ENCODE results near the gene ZFPM1. TPM values are rescaled to one million over a fixed set of nuclear protein-coding genes. Genes with fewer than 3 reads are reported as not detected.

The ZFPM1 gene
- total RNA-seq, 1 experiment from 2014 or later: 24.1 TPM

GRCh38 chr16:88521674-88522073 is 68.6 kb downstream of the ZFPM1 start:
- no peak for DNase-seq
- Histone ChIP-seq H3K4me1 (peaks cover 14% of the 10 kb centered on the region), H3K36me3 (ENCODE audit: control insufficient read depth, insufficient read depth, low read length) (no peaks in the 10 kb centered on the region), H3K27me3 (replicated peaks; ENCODE audit: control insufficient read depth, insufficient read depth, low read length) (no peaks in the 10 kb centered on the region), H3K4me3 (ENCODE audit: low read depth, low read length) (no peak overlapping the region), H3K9me3 (no peaks in the 10 kb centered on the region)
- intact Hi-C loops (cut with micrococcal nuclease; ENCODE audit: unreplicated experiment): no loop called here
- peak overlapping the region; percentile 42 for H3K27ac Mint-ChIP-seq (ENCODE audit: unreplicated experiment)
- H3K4me3 Mint-ChIP-seq (ENCODE audit: unreplicated experiment): no peak overlapping the region
- no peak for TF ChIP-seq CTCF (IDR thresholded peaks at IDR 0.05; ENCODE audit: insufficient read depth in 1 of 2, low read depth in 1 of 2, low read length in 1 of 2, severe bottlenecking in 1 of 2, unreplicated experiment in 1 of 2)
- no peaks in the 10 kb centered on the region for H3K4me1 Mint-ChIP-seq (ENCODE audit: low read depth, unreplicated experiment)
- BruUV-seq (replicated peaks): no TSS peak
- no peaks in the 10 kb centered on the region for H3K27me3 Mint-ChIP-seq (ENCODE audit: insufficient read depth, unreplicated experiment)
- peaks cover 40% of the 10 kb centered on the region for H3K9me3 Mint-ChIP-seq (ENCODE audit: unreplicated experiment)
- POLR2A ChIA-PET: no interaction called here
- peaks cover 32% of the 10 kb centered on the region for H3K36me3 Mint-ChIP-seq (ENCODE audit: insufficient read depth, unreplicated experiment)
- CTCF ChIA-PET: interaction anchor here (1.1 kb wide), 1 partner anchor 13 kb away, joined by 3 read pairs; no protein-coding TSS in a partner anchor

GRCh38 chr16:88522276-88522949 is 69.3 kb downstream of the ZFPM1 start:
- no peak overlapping the region for H3K4me3 Mint-ChIP-seq (ENCODE audit: unreplicated experiment)
- peak overlapping the region; percentile 42 for H3K27ac Mint-ChIP-seq (ENCODE audit: unreplicated experiment)
- no TSS peak for BruUV-seq (replicated peaks)
- Histone ChIP-seq H3K9me3 (no peaks in the 10 kb centered on the region), H3K27me3 (replicated peaks; ENCODE audit: control insufficient read depth, insufficient read depth, low read length) (no peaks in the 10 kb centered on the region), H3K4me3 (ENCODE audit: low read depth, low read length) (no peak overlapping the region), H3K36me3 (ENCODE audit: control insufficient read depth, insufficient read depth, low read length) (no peaks in the 10 kb centered on the region), H3K4me1 (peaks cover 19% of the 10 kb centered on the region)
- ChIA-PET POLR2A (interaction anchor here (0.6 kb wide), 1 partner anchor 14 kb away, joined by 3 read pairs; no protein-coding TSS in a partner anchor), CTCF (interaction anchor here (1.1 kb wide), 1 partner anchor 14 kb away, joined by 3 read pairs; no protein-coding TSS in a partner anchor)
- intact Hi-C loops (cut with micrococcal nuclease; ENCODE audit: unreplicated experiment): no loop called here
- no peak for DNase-seq
- H3K4me1 Mint-ChIP-seq (ENCODE audit: low read depth, unreplicated experiment): no peaks in the 10 kb centered on the region
- no peak for TF ChIP-seq CTCF (IDR thresholded peaks at IDR 0.05; ENCODE audit: insufficient read depth in 1 of 2, low read depth in 1 of 2, low read length in 1 of 2, severe bottlenecking in 1 of 2, unreplicated experiment in 1 of 2)
- peaks cover 25% of the 10 kb centered on the region for H3K36me3 Mint-ChIP-seq (ENCODE audit: insufficient read depth, unreplicated experiment)
- H3K27me3 Mint-ChIP-seq (ENCODE audit: insufficient read depth, unreplicated experiment): no peaks in the 10 kb centered on the region
- peaks cover 33% of the 10 kb centered on the region for H3K9me3 Mint-ChIP-seq (ENCODE audit: unreplicated experiment)

- Mint-ChIP-seq H3K36me3 (ENCODE audit: insufficient read depth, unreplicated experiment) (peaks cover 17% of the 10 kb centered on the region), H3K4me1 (ENCODE audit: low read depth, unreplicated experiment) (no peaks in the 10 kb centered on the region), H3K9me3 (ENCODE audit: unreplicated experiment) (peaks cover 21% of the 10 kb centered on the region), H3K27ac (ENCODE audit: unreplicated experiment) (no peak overlapping the region), H3K4me3 (ENCODE audit: unreplicated experiment) (no peak overlapping the region), H3K27me3 (ENCODE audit: insufficient read depth, unreplicated experiment) (no peaks in the 10 kb centered on the region)
- no peak overlapping the region for H3K4me3 ChIP-seq (ENCODE audit: low read depth, low read length)
- no peaks in the 10 kb centered on the region for H3K27me3 ChIP-seq (replicated peaks; ENCODE audit: control insufficient read depth, insufficient read depth, low read length)
- peaks cover 3% of the 10 kb centered on the region for H3K36me3 ChIP-seq (ENCODE audit: control insufficient read depth, insufficient read depth, low read length)
- BruUV-seq (replicated peaks): no TSS peak
- H3K4me1 ChIP-seq: peaks cover 22% of the 10 kb centered on the region
- CTCF ChIA-PET: no interaction called here
- POLR2A ChIA-PET: no interaction called here
- TF ChIP-seq CTCF (IDR thresholded peaks at IDR 0.05; ENCODE audit: insufficient read depth in 1 of 2, low read depth in 1 of 2, low read length in 1 of 2, severe bottlenecking in 1 of 2, unreplicated experiment in 1 of 2): no peak
- H3K9me3 ChIP-seq: no peaks in the 10 kb centered on the region
- no peak for DNase-seq
- intact Hi-C loops (cut with micrococcal nuclease; ENCODE audit: unreplicated experiment): no loop called here
Observed at GRCh38 chr16:88523309-88524161, 70.5 kb downstream of the ZFPM1 start.

All from Caco-2 (cell line).